Mesendoderm (in vitro differentiated cells): ENCODE data around the gene IL18RAP.

Experiments
- DNase-seq: peaks from one replicate; pipeline ENCODE4 v3.0.0; 2013
- H2AK5ac ChIP-seq: 2 replicates; pipeline ENCODE4 v1.6.1; 2013; ENCODE audit warnings: low read length, inconsistent platforms
- H2BK120ac ChIP-seq: 2 replicates; pipeline ENCODE4 v1.6.1; 2013; ENCODE audit warnings: low read depth, mild to moderate bottlenecking, low read length, moderate library complexity, mixed read lengths
- H2BK15ac ChIP-seq: replicated peaks from 2 replicates; pipeline ENCODE4 v1.6.1; 2013; ENCODE audit warnings: low read depth, mild to moderate bottlenecking, moderate library complexity
- H2BK5ac ChIP-seq: 2 replicates; pipeline ENCODE4 v1.6.1; 2013; ENCODE audit warnings: low read length, inconsistent platforms
- H3K18ac ChIP-seq: 2 replicates; pipeline ENCODE4 v1.6.1; 2013; ENCODE audit warnings: mild to moderate bottlenecking, low read length, mixed read lengths
- H3K23ac ChIP-seq: one replicate; pipeline ENCODE4 v1.6.1; 2013; ENCODE audit warnings: low read length
- H3K27ac ChIP-seq: 2 replicates; pipeline ENCODE4 v1.5.1; 2013; ENCODE audit warnings: low read depth, mild to moderate bottlenecking, inconsistent platforms, low read length, moderate library complexity
- H3K27me3 ChIP-seq: 2 replicates; pipeline ENCODE4 v1.6.1; 2013; ENCODE audit warnings: low read length, control low read depth, mild to moderate bottlenecking, inconsistent platforms; ENCODE audit not compliant: insufficient read depth, poor library complexity
- H3K36me3 ChIP-seq: 2 replicates; pipeline ENCODE4 v1.6.1; 2013; ENCODE audit warnings: low read length, inconsistent platforms; ENCODE audit not compliant: control insufficient read depth, insufficient read depth
- H3K4ac ChIP-seq: one replicate; pipeline ENCODE4 v1.6.1; 2013; ENCODE audit warnings: low read depth, mild to moderate bottlenecking, low read length, moderate library complexity
- H3K4me1 ChIP-seq: 2 replicates; pipeline ENCODE4 v1.6.1; 2013; ENCODE audit warnings: low read depth, low read length, inconsistent platforms; ENCODE audit not compliant: control insufficient read depth
- H3K4me2 ChIP-seq: 2 replicates; pipeline ENCODE4 v1.6.1; 2013; ENCODE audit warnings: low read length
- H3K4me3 ChIP-seq: 2 replicates; pipeline ENCODE4 v1.5.1; 2013; ENCODE audit warnings: mild to moderate bottlenecking, low read length
- H3K56ac ChIP-seq: one replicate; pipeline ENCODE4 v1.6.1; 2013; ENCODE audit warnings: low read length
- H3K79me1 ChIP-seq: 2 replicates; pipeline ENCODE4 v1.6.1; 2013; ENCODE audit warnings: low read length, inconsistent platforms
- H3K79me2 ChIP-seq: 2 replicates; pipeline ENCODE4 v1.6.1; 2013; ENCODE audit warnings: mild to moderate bottlenecking, low read length; ENCODE audit not compliant: control insufficient read depth, insufficient read depth
- H3K9ac ChIP-seq: 2 replicates; pipeline ENCODE4 v1.6.1; 2013; ENCODE audit warnings: low read length, inconsistent platforms
- H4K5ac ChIP-seq: one replicate; pipeline ENCODE4 v1.6.1; 2013; ENCODE audit warnings: low read length
- H4K8ac ChIP-seq: one replicate; pipeline ENCODE4 v1.6.1; 2013; ENCODE audit warnings: low read depth, mild to moderate bottlenecking, control low read depth, low read length, moderate library complexity
- WGBS: extraction: QIAGEN DNeasy Blood & Tissue Kit; methylation state at CpG from one replicate; pipeline ENCODE4 v1.1.7; 2013; ENCODE audit warnings: low lambda C conversion rate, missing lambda C conversion rate; ENCODE audit not compliant: insufficient coverage; ENCODE audit errors: extremely low coverage; 5-methylcytosine and 5-hydroxymethylcytosine counted together

IL18RAP gene

GRCh38 chr2:102485147-102485785 is 62.3 kb downstream of the IL18RAP start:
- Histone ChIP-seq H2AK5ac (no peak overlapping the region), H4K5ac (no peak overlapping the region), H3K36me3 (no peaks in the 10 kb centered on the region)

GRCh38 chr2:102486941-102487702 is 64.2 kb downstream of the IL18RAP start:
- DNase-seq = no peak
- H3K36me3 ChIP-seq = no peaks in the 10 kb centered on the region
- no CpG with 5 or more reads among the region's 1 CpG for WGBS
- no peak overlapping the region for H3K23ac ChIP-seq
- H3K4me1 ChIP-seq = no peaks in the 10 kb centered on the region
- H2BK15ac ChIP-seq = no peak overlapping the region
- H4K8ac ChIP-seq = no peak overlapping the region
- no peak overlapping the region for H3K9ac ChIP-seq
- H2BK120ac ChIP-seq = no peak overlapping the region
- no peaks in the 10 kb centered on the region for H3K27me3 ChIP-seq
- H2BK5ac ChIP-seq = no peak overlapping the region
- no peak overlapping the region for H3K18ac ChIP-seq
- H3K4me3 ChIP-seq = no peak overlapping the region
- no peak overlapping the region for H3K4me2 ChIP-seq
- H4K5ac ChIP-seq = no peak overlapping the region
- H3K56ac ChIP-seq = no peak overlapping the region
- no peak overlapping the region for H2AK5ac ChIP-seq
- no peaks in the 10 kb centered on the region for H3K79me1 ChIP-seq
- H3K27ac ChIP-seq = no peak overlapping the region
- H3K79me2 ChIP-seq = no peaks in the 10 kb centered on the region
- no peak overlapping the region for H3K4ac ChIP-seq

More at GRCh38 chr2:102485147-102485785, 62.3 kb downstream of the IL18RAP start:
- no CpG with 5 or more reads among the region's 5 CpGs for WGBS
- no peak overlapping the region for H3K27ac ChIP-seq
- no peak overlapping the region for H2BK120ac ChIP-seq
- DNase-seq = no peak
- no peak overlapping the region for H2BK5ac ChIP-seq
- H3K4me2 ChIP-seq = no peak overlapping the region
- no peak overlapping the region for H3K4me3 ChIP-seq
- H2BK15ac ChIP-seq = no peak overlapping the region
- H4K8ac ChIP-seq = no peak overlapping the region
- H3K4me1 ChIP-seq = no peaks in the 10 kb centered on the region
- H3K79me2 ChIP-seq = no peaks in the 10 kb centered on the region
- H3K18ac ChIP-seq = no peak overlapping the region
- H3K79me1 ChIP-seq = no peaks in the 10 kb centered on the region
- no peak overlapping the region for H3K56ac ChIP-seq
- no peak overlapping the region for H3K4ac ChIP-seq
- H3K27me3 ChIP-seq = no peaks in the 10 kb centered on the region
- no peak overlapping the region for H3K23ac ChIP-seq
- H3K9ac ChIP-seq = no peak overlapping the region

- no peak overlapping the region for H3K23ac ChIP-seq
- DNase-seq = peak; percentile 18
- H3K4me2 ChIP-seq = no peak overlapping the region
- H2AK5ac ChIP-seq = no peak overlapping the region
- no peak overlapping the region for H3K4ac ChIP-seq
- H3K9ac ChIP-seq = no peak overlapping the region
- H3K79me2 ChIP-seq = no peaks in the 10 kb centered on the region
- no peaks in the 10 kb centered on the region for H3K27me3 ChIP-seq
- no peak overlapping the region for H3K4me3 ChIP-seq
- no peaks in the 10 kb centered on the region for H3K36me3 ChIP-seq
- H3K56ac ChIP-seq = no peak overlapping the region
- H3K4me1 ChIP-seq = no peaks in the 10 kb centered on the region
- no CpG with 5 or more reads among the region's 8 CpGs for WGBS
- H3K79me1 ChIP-seq = no peaks in the 10 kb centered on the region
- H3K18ac ChIP-seq = no peak overlapping the region
- no peak overlapping the region for H3K27ac ChIP-seq
- no peak overlapping the region for H2BK120ac ChIP-seq
- no peak overlapping the region for H4K5ac ChIP-seq
- no peak overlapping the region for H2BK15ac ChIP-seq
- no peak overlapping the region for H2BK5ac ChIP-seq
- no peak overlapping the region for H4K8ac ChIP-seq
Observed at GRCh38 chr2:102487761-102488462, 65.0 kb downstream of the IL18RAP start.

- no peak overlapping the region for H3K4me2 ChIP-seq
- no CpG with 5 or more reads among the region's 1 CpG for WGBS
Observed at GRCh38 chr2:102489646-102490045, 66.7 kb downstream of the IL18RAP start.

GRCh38 chr2:102492006-102492405 is 69.0 kb downstream of the IL18RAP start:
- H3K23ac ChIP-seq = no peak overlapping the region
- no peak overlapping the region for H3K4me2 ChIP-seq
- H3K9ac ChIP-seq = no peak overlapping the region
- H2BK120ac ChIP-seq = no peak overlapping the region
- H2BK5ac ChIP-seq = no peak overlapping the region
- H3K27me3 ChIP-seq = no peaks in the 10 kb centered on the region
- H3K36me3 ChIP-seq = no peaks in the 10 kb centered on the region
- H2BK15ac ChIP-seq = no peak overlapping the region
- no peak overlapping the region for H4K8ac ChIP-seq
- no peaks in the 10 kb centered on the region for H3K4me1 ChIP-seq
- no peak overlapping the region for H3K18ac ChIP-seq
- H2AK5ac ChIP-seq = no peak overlapping the region
- H3K79me1 ChIP-seq = no peaks in the 10 kb centered on the region
- no peak for DNase-seq
- H3K4ac ChIP-seq = no peak overlapping the region
- no peak overlapping the region for H3K27ac ChIP-seq
- H4K5ac ChIP-seq = no peak overlapping the region
- H3K79me2 ChIP-seq = no peaks in the 10 kb centered on the region
- no peak overlapping the region for H3K4me3 ChIP-seq
- no peak overlapping the region for H3K56ac ChIP-seq

More at GRCh38 chr2:102489646-102490045, 66.7 kb downstream of the IL18RAP start:
- Histone ChIP-seq H3K79me1 (no peaks in the 10 kb centered on the region), H3K4me3 (no peak overlapping the region), H3K23ac (no peak overlapping the region), H4K8ac (no peak overlapping the region), H3K79me2 (no peaks in the 10 kb centered on the region), H2BK120ac (no peak overlapping the region), H3K9ac (no peak overlapping the region), H4K5ac (no peak overlapping the region), H3K27me3 (no peaks in the 10 kb centered on the region), H2BK15ac (no peak overlapping the region), H3K4me1 (no peaks in the 10 kb centered on the region), H3K36me3 (no peaks in the 10 kb centered on the region), H3K27ac (no peak overlapping the region), H2AK5ac (no peak overlapping the region), H3K4ac (no peak overlapping the region), H3K18ac (no peak overlapping the region), H2BK5ac (no peak overlapping the region), H3K56ac (no peak overlapping the region)
- DNase-seq = no peak
